ENCODE data around the gene CTAG1A. TPM values are rescaled to one million over a fixed set of nuclear protein-coding genes. Genes with fewer than 3 reads are reported as not detected.

The CTAG1A gene
- total and polyA plus RNA-seq, 12 donors: not detected

DNA sequence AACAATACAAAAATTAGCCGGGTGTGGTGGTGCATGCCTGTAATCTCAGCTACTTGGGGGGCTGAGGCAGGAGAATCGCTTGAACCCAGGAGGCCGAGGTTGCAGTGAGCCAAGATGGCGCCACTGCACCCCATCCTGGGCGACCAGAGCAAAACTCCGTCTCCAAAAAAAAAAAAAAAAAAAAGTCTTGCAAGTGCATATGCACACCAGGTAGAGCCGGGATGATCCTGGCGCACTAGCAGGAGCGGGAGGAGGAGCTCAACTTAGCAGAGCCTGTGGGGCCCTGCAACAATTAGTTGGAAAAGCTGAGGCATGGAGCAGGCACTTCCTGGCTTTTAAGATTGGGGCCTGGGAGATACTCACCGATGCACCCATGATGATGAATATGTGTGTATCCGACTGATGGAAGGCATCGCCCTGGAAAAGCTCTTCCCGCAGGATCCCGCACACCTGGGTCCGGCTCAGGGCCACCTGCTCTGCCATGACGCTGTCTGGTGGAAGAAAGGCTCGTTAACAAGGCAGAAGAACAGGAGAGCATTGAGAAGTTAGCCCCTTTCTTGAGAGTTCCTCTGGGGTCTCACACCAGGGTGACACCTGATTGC is 39.2 kb upstream of the CTAG1A start:
- intact Hi-C loops (cut with DNase I): no loop called here
- H3K27me3 ChIP-seq: no peaks in the 10 kb centered on the region
- H3K4me1 ChIP-seq: peaks cover 0 to 72% (median 24%) of the 10 kb centered on the region in 9 donors
- H3K4me3 ChIP-seq: peak overlapping the region in 8 of 10 donors; percentile 58 to 85 (median 76)
- peak overlapping the region in 2 of 10 donors; percentile 92 to 94 for H3K27ac ChIP-seq
- DNase-seq (no peak), ATAC-seq (no peak)
- TF ChIP-seq CTCF (IDR thresholded peaks at IDR 0.05): no peak
- peaks cover 0 to 9% (median 0%) of the 10 kb centered on the region in 11 donors for H3K9me3 ChIP-seq
- peaks cover 0 to 16% (median 0%) of the 10 kb centered on the region in 9 donors for H3K36me3 ChIP-seq
- WGBS, 2 donors: 90 to 98% methylated on average over 14 to 17 of the region's 17 CpGs

GRCh38 chrX:154546354-154547244 is 38.3 kb upstream of the CTAG1A start, which contains the start of gene G6PD:
Gene G6PD (minus strand): TSS chrX:154546846. CDS start chrX:154546155, 691 bp downstream.
- H3K4me3 ChIP-seq: peak within 1 kb of the TSS; percentile 47 to 85 (median 71)

GRCh38 chrX:154547245-154548027 is 37.5 kb upstream of the CTAG1A start, which contains the start of gene IKBKG:
Gene IKBKG (plus strand): TSS chrX:154547620. CDS start chrX:154552003, 4,383 bp downstream.
- no peak for TF ChIP-seq CTCF (IDR thresholded peaks at IDR 0.05)
- peaks cover 0 to 9% (median 0%) of the 10 kb centered on the region in 11 donors for H3K9me3 ChIP-seq
- intact Hi-C loops (cut with DNase I): no loop called here
- H3K27ac ChIP-seq: peak within 1 kb of the TSS; percentile 74 to 97 (median 90)
- peaks cover 0 to 18% (median 0%) of the 10 kb centered on the region in 9 donors for H3K36me3 ChIP-seq
- peak; percentile 93 to 96 (median 96) for ATAC-seq
- peak; percentile 89 to 91 for DNase-seq
- peak within 1 kb of the TSS; percentile 47 to 85 (median 71) for H3K4me3 ChIP-seq
- whole genome bisulfite sequencing, 2 donors: 0% methylated on average over 41 to 61 of the region's 69 CpGs
- peaks cover 0 to 55% (median 16%) of the 10 kb centered on the region in 9 donors for H3K4me1 ChIP-seq
- no peaks in the 10 kb centered on the region for H3K27me3 ChIP-seq

More at GRCh38 chrX:154546354-154547244, 38.3 kb upstream of the CTAG1A start, which contains the start of gene G6PD:
- peak in 1 of 2 donors; percentile 80 for DNase-seq
- intact Hi-C loops (cut with DNase I): no loop called here
- Histone ChIP-seq H3K27me3 (no peaks in the 10 kb centered on the region), H3K4me1 (peaks cover 0 to 63% (median 19%) of the 10 kb centered on the region in 9 donors), H3K9me3 (peaks cover 0 to 9% (median 0%) of the 10 kb centered on the region in 11 donors), H3K27ac (peak within 1 kb of the TSS; percentile 74 to 97 (median 90)), H3K36me3 (peaks cover 0 to 14% (median 0%) of the 10 kb centered on the region in 9 donors)
- no peak for TF ChIP-seq CTCF (IDR thresholded peaks at IDR 0.05)
- peak; percentile 56 to 87 (median 78) for ATAC-seq
- 2% methylated on average over 28 to 74 of the region's 92 CpGs for WGBS, 2 donors

Measured in heart right ventricle (tissue), 16 donors.